Vagina (tissue), 2 donors: Measurements from ENCODE around the gene FZD10.

Source experiments
- CTCF ChIP-seq, 3 experiments: fragments of 450-650 bp in 2 of 3; fragments of 200-600 bp in 1 of 3; sonication (generic) in 1 of 3; IDR thresholded peaks; one replicate each; pipeline ENCODE4 v1.5.1; 2017 to 2019; ENCODE audit warnings: antibody characterized with exemption in 3 of 3, mild to moderate bottlenecking in 2 of 3, moderate library complexity in 2 of 3
- POLR2A ChIP-seq, 2 donors: fragments of 450-650 bp; IDR thresholded peaks; one replicate each; pipeline ENCODE4 v1.6.1; 2017; ENCODE audit warnings: antibody characterized with exemption in 2 of 2, mild to moderate bottlenecking in 2 of 2, moderate library complexity in 2 of 2
- POLR2AphosphoS5 ChIP-seq, 2 donors: sonication (generic); formaldehyde crosslinking; IDR thresholded peaks; one replicate each; pipeline ENCODE4 v1.9.0; 2017; ENCODE audit warnings: antibody characterized with exemption in 2 of 2, mild to moderate bottlenecking in 2 of 2, low read depth in 1 of 2; ENCODE audit not compliant: insufficient read depth in 1 of 2

- TF ChIP-seq POLR2A (IDR thresholded peaks at IDR 0.05) (no peak), CTCF (IDR thresholded peaks at IDR 0.05) (no peak), POLR2AphosphoS5 (IDR thresholded peaks at IDR 0.05; ENCODE audit: insufficient read depth in 1 of 2, low read depth in 1 of 2) (no peak)
Observed at GRCh38 chr12:130199581-130200390, 37.5 kb downstream of the FZD10 start.
